ENCODE measurements around the gene ST6GALNAC2. TPM values are rescaled to one million over a fixed set of nuclear protein-coding genes. Genes with fewer than 3 reads are reported as not detected.

The ST6GALNAC2 gene
- total RNA-seq, 4 donors from 2014 or later, result 71.1 to 94.3 (median 80.3) TPM

DNA sequence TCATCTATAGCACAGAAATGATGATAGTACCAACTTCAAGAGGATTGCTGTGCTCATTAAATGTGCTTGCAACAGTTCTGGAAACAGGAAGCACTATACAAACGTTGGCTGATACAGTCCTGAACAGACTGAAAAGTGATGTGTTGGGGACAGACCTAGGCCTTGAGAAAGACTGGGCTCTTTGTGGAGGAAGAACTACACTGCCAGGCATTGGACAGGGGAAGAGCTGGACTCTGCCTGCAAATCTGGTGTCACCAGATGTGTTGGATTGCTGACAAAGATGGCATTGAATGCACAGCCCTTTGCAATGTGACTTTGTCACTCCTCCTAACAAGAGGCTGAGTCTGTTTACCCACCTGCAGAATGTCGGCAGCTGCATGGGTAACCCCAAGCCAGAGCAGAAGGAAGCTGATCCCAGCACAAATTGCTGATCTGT lies 12.4 kb upstream of the ST6GALNAC2 start:
- no peaks in the 10 kb centered on the region for H3K36me3 ChIP-seq
- WGBS, result 22% methylated on average over 2 of the region's 2 CpGs
- H3K27me3 ChIP-seq, result no peaks in the 10 kb centered on the region
- TF ChIP-seq POLR2A (IDR thresholded peaks at IDR 0.05), result no peak
- peaks cover 51% of the 10 kb centered on the region for H3K4me1 ChIP-seq
- no peaks in the 10 kb centered on the region for H3K9me3 ChIP-seq
- no peak for DNase-seq (ENCODE audit: low spot score in 2 of 2)
- peak overlapping the region; percentile 71 for H3K27ac ChIP-seq
- no peak overlapping the region for H3K4me3 ChIP-seq

DNA sequence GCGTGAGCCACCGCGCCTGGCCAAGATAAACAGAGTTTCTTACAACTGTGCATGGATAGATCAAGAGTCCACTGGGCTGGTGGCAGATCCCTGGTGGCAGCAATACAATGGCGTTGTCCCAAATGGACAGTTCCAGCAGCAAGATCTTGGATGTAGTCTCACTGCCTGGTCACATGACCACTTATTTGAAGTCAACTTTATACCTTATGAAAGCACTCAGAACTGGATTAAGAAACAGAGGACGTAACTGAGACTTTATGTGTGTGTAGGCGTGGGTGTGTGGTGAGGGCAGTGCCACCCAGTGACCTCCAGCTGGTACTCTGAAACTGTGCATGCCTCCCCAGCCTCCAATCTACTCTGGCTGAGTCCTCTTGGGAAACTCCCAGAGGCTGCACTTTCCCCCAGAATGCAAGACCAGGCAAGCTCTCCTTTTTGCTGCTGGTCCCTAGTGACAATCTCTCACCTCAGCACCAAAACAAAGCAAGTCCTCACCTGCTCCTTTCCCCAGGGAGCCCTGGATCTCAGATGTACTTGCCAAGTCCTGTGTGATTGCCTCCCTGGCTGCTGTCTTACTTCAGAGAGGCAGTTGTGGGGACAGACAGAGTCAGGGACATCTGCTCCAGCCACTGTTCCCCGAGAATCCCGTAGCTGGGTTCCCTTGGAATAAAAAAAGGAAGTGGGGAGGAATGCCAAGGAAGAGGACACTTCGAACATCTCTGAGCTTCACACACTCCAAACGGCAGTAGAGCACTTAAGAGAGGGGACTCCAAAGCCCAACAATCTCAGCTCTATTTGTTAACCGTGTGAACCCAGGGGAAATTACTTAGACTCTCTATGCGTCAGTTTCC lies 11.7 kb upstream of the ST6GALNAC2 start:
- H3K4me3 ChIP-seq, result no peak overlapping the region
- H3K4me1 ChIP-seq, result peaks cover 50% of the 10 kb centered on the region
- TF ChIP-seq, protein P1, sequence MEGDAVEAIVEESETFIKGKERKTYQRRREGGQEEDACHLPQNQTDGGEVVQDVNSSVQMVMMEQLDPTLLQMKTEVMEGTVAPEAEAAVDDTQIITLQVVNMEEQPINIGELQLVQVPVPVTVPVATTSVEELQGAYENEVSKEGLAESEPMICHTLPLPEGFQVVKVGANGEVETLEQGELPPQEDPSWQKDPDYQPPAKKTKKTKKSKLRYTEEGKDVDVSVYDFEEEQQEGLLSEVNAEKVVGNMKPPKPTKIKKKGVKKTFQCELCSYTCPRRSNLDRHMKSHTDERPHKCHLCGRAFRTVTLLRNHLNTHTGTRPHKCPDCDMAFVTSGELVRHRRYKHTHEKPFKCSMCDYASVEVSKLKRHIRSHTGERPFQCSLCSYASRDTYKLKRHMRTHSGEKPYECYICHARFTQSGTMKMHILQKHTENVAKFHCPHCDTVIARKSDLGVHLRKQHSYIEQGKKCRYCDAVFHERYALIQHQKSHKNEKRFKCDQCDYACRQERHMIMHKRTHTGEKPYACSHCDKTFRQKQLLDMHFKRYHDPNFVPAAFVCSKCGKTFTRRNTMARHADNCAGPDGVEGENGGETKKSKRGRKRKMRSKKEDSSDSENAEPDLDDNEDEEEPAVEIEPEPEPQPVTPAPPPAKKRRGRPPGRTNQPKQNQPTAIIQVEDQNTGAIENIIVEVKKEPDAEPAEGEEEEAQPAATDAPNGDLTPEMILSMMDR (IDR thresholded peaks at IDR 0.05), result no peak
- no peak for TF ChIP-seq POLR2A (IDR thresholded peaks at IDR 0.05)
- no peak for TF ChIP-seq EP300 (IDR thresholded peaks at IDR 0.05)
- TF ChIP-seq POLR2AphosphoS5 (IDR thresholded peaks at IDR 0.05), result peak in 1 of 3 donors; percentile 75
- H3K27ac ChIP-seq, result peak overlapping the region; percentile 71
- no peaks in the 10 kb centered on the region for H3K27me3 ChIP-seq
- DNase-seq (ENCODE audit: low spot score in 2 of 2), result no peak
- no peaks in the 10 kb centered on the region for H3K9me3 ChIP-seq
- no peaks in the 10 kb centered on the region for H3K36me3 ChIP-seq
- 46% methylated on average over 12 of the region's 12 CpGs for WGBS

DNA sequence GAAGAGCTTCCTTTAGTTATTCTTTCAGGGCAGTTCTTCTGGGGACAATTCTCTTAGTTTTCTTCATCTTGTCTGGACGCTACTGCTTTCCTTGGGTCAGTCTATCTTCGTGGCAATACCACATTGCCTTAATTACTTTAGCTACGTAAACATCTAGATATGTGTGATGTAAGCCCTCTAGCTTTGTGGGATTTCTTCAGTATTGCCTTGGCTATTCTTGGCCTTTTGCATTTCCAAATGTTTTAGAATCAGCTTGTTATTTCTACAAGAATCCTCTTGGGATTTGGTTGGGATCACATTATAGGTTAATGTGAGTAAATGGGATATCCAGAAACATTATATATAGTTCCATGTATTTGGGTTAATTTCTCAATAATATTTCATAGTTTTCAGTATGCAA lies 9.0 kb upstream of the ST6GALNAC2 start:
- H3K27ac ChIP-seq, result no peak overlapping the region
- DNase-seq (ENCODE audit: low spot score in 2 of 2), result no peak
- 88% methylated on average over 3 of the region's 3 CpGs for WGBS
- no peaks in the 10 kb centered on the region for H3K36me3 ChIP-seq
- no peak overlapping the region for H3K4me3 ChIP-seq
- H3K4me1 ChIP-seq, result peaks cover 23% of the 10 kb centered on the region
- H3K9me3 ChIP-seq, result no peaks in the 10 kb centered on the region
- H3K27me3 ChIP-seq, result no peaks in the 10 kb centered on the region
- TF ChIP-seq POLR2AphosphoS5 (IDR thresholded peaks at IDR 0.05) (no peak), EP300 (IDR thresholded peaks at IDR 0.05) (no peak), POLR2A (IDR thresholded peaks at IDR 0.05) (no peak)
- TF ChIP-seq, protein P1 (IDR thresholded peaks at IDR 0.05), result no peak

DNA sequence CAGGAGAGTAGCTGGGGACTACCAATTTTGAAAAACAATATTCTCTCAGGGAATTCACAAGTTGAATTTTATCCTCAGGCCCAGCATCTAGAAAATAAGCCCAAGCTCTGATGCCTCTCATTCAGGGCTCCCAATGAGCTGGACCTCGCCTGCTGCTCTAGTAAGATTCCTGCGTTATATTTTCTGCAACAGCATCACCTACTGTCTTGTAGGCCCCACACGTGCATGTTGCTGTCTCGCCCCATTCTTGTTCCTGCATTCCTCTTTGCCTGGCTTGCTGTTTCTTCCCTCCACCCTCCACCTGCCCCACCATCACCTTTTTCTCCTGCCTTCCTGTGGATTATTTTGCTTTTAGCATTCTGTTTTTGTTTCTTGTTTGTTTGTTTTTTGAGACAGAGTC lies 8.3 kb upstream of the ST6GALNAC2 start:
- H3K27me3 ChIP-seq, result no peaks in the 10 kb centered on the region

DNA sequence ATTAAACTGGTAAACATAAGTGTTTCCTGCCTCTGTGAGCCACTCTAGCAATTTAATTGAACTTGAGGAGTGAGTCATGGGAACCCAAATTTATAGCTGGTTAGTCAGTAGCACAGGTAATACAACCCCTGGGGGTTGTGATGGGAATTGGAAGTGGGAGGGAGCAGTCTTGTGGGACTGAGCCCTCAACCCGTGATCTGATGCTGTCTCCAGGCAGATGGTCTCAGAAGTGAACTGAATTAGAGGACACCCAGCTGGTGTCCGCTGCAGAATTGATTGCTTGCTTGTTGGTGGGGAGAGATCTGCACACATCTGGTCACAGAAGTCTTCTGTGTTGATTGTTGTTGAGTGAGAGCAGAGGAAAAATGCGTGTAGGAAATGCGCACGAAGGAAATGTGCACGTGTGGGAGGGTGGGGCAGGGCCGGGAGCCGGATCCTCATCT lies 7.7 kb upstream of the ST6GALNAC2 start:
- 59% methylated on average over 8 of the region's 8 CpGs for WGBS

More for the DNA sequence above, 8.3 kb upstream of the ST6GALNAC2 start:
- Histone ChIP-seq H3K27ac (peak overlapping the region; percentile 17), H3K4me3 (no peak overlapping the region), H3K36me3 (no peaks in the 10 kb centered on the region), H3K9me3 (no peaks in the 10 kb centered on the region), H3K4me1 (peaks cover 20% of the 10 kb centered on the region)
- TF ChIP-seq POLR2AphosphoS5 (IDR thresholded peaks at IDR 0.05) (no peak), EP300 (IDR thresholded peaks at IDR 0.05) (no peak), POLR2A (IDR thresholded peaks at IDR 0.05) (no peak)
- TF ChIP-seq, protein P1 (IDR thresholded peaks at IDR 0.05), result no peak
- DNase-seq (ENCODE audit: low spot score in 2 of 2), result no peak
- WGBS, result 45% methylated on average over 4 of the region's 4 CpGs

More for the DNA sequence above, 7.7 kb upstream of the ST6GALNAC2 start:
- no peaks in the 10 kb centered on the region for H3K36me3 ChIP-seq
- no peak overlapping the region for H3K4me3 ChIP-seq
- TF ChIP-seq, protein P1 (IDR thresholded peaks at IDR 0.05), result peak in 1 of 2 donors; percentile 17
- TF ChIP-seq POLR2AphosphoS5 (IDR thresholded peaks at IDR 0.05) (no peak), POLR2A (IDR thresholded peaks at IDR 0.05) (no peak), EP300 (IDR thresholded peaks at IDR 0.05) (no peak)
- no peaks in the 10 kb centered on the region for H3K27me3 ChIP-seq
- no peaks in the 10 kb centered on the region for H3K9me3 ChIP-seq
- no peak for DNase-seq (ENCODE audit: low spot score in 2 of 2)
- peaks cover 14% of the 10 kb centered on the region for H3K4me1 ChIP-seq
- peak overlapping the region; percentile 21 for H3K27ac ChIP-seq
